ENCODE measurements around the gene VWA3A.

DNA sequence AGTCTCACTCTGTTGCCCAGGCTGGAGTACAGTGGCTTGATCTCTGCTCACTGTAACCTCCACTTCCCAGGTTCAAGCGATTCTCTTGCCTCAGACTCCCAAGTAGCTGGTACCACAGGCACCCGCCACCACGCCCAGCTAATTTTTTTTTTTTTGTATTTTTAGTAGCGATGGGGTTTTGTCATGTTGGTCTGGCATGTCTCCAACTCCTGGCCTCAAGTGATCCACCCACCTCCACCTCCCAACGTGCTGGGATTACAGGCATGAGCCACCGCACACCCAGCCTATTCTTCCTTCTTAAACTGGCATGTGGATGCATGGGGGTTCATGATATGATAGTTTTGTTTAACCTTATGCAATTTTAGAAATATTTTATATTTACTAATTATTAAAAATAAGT, 39.4 kb upstream of the VWA3A start:
- TF ChIP-seq, protein P1, sequence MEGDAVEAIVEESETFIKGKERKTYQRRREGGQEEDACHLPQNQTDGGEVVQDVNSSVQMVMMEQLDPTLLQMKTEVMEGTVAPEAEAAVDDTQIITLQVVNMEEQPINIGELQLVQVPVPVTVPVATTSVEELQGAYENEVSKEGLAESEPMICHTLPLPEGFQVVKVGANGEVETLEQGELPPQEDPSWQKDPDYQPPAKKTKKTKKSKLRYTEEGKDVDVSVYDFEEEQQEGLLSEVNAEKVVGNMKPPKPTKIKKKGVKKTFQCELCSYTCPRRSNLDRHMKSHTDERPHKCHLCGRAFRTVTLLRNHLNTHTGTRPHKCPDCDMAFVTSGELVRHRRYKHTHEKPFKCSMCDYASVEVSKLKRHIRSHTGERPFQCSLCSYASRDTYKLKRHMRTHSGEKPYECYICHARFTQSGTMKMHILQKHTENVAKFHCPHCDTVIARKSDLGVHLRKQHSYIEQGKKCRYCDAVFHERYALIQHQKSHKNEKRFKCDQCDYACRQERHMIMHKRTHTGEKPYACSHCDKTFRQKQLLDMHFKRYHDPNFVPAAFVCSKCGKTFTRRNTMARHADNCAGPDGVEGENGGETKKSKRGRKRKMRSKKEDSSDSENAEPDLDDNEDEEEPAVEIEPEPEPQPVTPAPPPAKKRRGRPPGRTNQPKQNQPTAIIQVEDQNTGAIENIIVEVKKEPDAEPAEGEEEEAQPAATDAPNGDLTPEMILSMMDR (IDR thresholded peaks at IDR 0.05): no peak
- TF ChIP-seq POLR2A (IDR thresholded peaks at IDR 0.05): no peak

Measured in uterus (tissue), 2 donors.